DND-41 (cell line): ENCODE results near the gene SLC12A7.

Experiments
- ATAC-seq: fragments of 200-7000 bp; cut with Tn5 transposase; 3 replicates; pipeline ENCODE4 v1.9.1; 2021; ENCODE audit warnings: low read depth; ENCODE audit not compliant: insufficient read depth
- DNase-seq: peaks from one replicate; pipeline ENCODE4 v3.0.0-alpha.2; 2020
- H2AFZ ChIP-seq: 2 replicates; pipeline ENCODE4 v1.6.0; 2012; ENCODE audit warnings: low read depth, low read length
- H3K27ac ChIP-seq: 2 replicates; pipeline ENCODE4 v1.5.1; 2012; ENCODE audit warnings: low read length, inconsistent platforms
- H3K27me3 ChIP-seq: fragments of 200-600 bp; sonication (generic); 2 replicates; pipeline ENCODE4 v1.6.0; 2012; ENCODE audit warnings: low read length, mild to moderate bottlenecking, inconsistent platforms; ENCODE audit not compliant: insufficient read depth, poor library complexity
- H3K36me3 ChIP-seq: 2 replicates; pipeline ENCODE4 v1.5.1; 2012; ENCODE audit warnings: low read length, inconsistent platforms; ENCODE audit not compliant: insufficient read depth
- H3K4me1 ChIP-seq: 2 replicates; pipeline ENCODE4 v1.5.1; 2012; ENCODE audit warnings: mild to moderate bottlenecking, low read length; ENCODE audit not compliant: insufficient read depth
- H3K4me2 ChIP-seq: 2 replicates; pipeline ENCODE4 v1.6.0; 2012; ENCODE audit warnings: mild to moderate bottlenecking, moderate library complexity, low read length, inconsistent platforms; ENCODE audit not compliant: insufficient read depth
- H3K4me3 ChIP-seq, 2 experiments: fragments of 200-600 bp in 1 of 2; shearing (Covaris generic) in 1 of 2; 2 replicates each; pipeline ENCODE4 v1.5.1; 2012 to 2016; ENCODE audit warnings: inconsistent platforms in 2 of 2, low read length in 2 of 2, mild to moderate bottlenecking in 2 of 2, low read depth in 1 of 2, moderate library complexity in 1 of 2
- H3K79me2 ChIP-seq: 2 replicates; pipeline ENCODE4 v1.6.0; 2012; ENCODE audit warnings: low read length, inconsistent platforms; ENCODE audit not compliant: insufficient read depth
- H3K9ac ChIP-seq: 2 replicates; pipeline ENCODE4 v1.6.0; 2012; ENCODE audit warnings: low read depth, mild to moderate bottlenecking, inconsistent platforms, low read length, moderate library complexity
- H3K9me3 ChIP-seq: 2 replicates; pipeline ENCODE4 v1.5.1; 2012; ENCODE audit warnings: low read length, moderate library complexity, mild to moderate bottlenecking, inconsistent platforms; ENCODE audit not compliant: insufficient read depth, severe bottlenecking
- H4K20me1 ChIP-seq: 2 replicates; pipeline ENCODE4 v1.6.0; 2012; ENCODE audit warnings: low read length; ENCODE audit not compliant: insufficient read depth
- EZH2 ChIP-seq: IDR thresholded peaks from 3 replicates; pipeline ENCODE4 v1.6.1; 2012; ENCODE audit warnings: borderline replicate concordance, low read depth, mild to moderate bottlenecking, moderate library complexity, low read length, inconsistent platforms; ENCODE audit not compliant: severe bottlenecking
- TF ChIP-seq, protein P1 (sequence below): IDR thresholded peaks from 2 replicates; pipeline ENCODE4 v1.5.1; 2012; ENCODE audit warnings: borderline replicate concordance, low read length, moderate library complexity, mild to moderate bottlenecking; ENCODE audit not compliant: poor library complexity, severe bottlenecking; ENCODE audit errors: extremely low read depth

The SLC12A7 gene

DNA sequence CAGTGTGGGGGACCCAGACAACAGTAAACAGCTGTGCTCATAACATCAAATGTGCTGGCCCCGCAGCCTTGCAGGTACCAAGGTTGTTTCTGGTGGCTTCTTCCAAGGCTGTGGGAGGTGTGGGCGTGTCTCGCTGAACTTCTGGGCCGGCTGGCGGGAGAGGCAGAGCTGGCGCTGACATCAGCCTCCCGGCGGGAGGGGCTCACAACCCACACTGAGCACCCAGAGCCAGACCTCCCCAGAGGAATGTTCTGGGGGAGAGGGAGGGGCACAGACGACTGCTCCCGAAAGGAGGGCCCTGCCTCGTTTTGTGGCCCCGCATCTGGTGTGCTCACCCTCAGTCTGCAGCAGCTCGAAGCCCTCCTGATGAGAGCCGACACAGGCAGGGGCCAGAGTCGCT is 6.9 kb upstream of the SLC12A7 start:
- no peak overlapping the region for H3K9ac ChIP-seq
- DNase-seq: peak; percentile 43

DNA sequence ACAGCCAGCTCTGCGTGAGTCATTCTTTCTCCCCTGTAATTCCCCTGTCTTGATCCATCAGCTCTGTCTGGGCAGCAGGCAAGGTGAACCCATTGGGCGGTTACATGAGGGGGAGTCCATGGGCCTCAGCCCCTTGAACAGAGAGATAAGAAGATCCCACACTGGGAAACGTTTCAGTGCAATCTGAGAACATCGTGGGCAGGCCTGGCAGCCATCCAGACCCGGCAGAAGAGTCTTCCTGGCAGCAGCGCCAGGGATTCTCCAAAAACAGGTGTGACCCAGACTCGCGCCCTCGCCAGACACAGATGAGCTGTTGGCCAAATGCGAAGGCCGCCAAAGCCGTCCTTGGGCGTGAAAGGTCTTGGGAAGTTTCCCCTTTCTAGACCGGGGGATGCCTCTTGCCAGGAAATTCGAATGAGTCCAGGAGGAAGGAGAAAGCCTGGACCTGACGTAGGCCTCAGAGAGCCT is 6.4 kb upstream of the SLC12A7 start:
- Histone ChIP-seq H2AFZ (no peak overlapping the region), H3K9ac (no peak overlapping the region), H3K9me3 (no peaks in the 10 kb centered on the region), H3K27ac (no peak overlapping the region), H3K4me2 (no peak overlapping the region), H3K4me3 (no peak overlapping the region), H3K4me1 (no peaks in the 10 kb centered on the region), H3K36me3 (no peaks in the 10 kb centered on the region), H3K27me3 (peaks cover 2% of the 10 kb centered on the region), H4K20me1 (no peaks in the 10 kb centered on the region; the same call in 1 of the 2 replicates), H3K79me2 (no peaks in the 10 kb centered on the region)
- ATAC-seq: peak; percentile 27; the same call in 1 of the 3 replicates
- no peak for TF ChIP-seq EZH2
- TF ChIP-seq, protein P1, sequence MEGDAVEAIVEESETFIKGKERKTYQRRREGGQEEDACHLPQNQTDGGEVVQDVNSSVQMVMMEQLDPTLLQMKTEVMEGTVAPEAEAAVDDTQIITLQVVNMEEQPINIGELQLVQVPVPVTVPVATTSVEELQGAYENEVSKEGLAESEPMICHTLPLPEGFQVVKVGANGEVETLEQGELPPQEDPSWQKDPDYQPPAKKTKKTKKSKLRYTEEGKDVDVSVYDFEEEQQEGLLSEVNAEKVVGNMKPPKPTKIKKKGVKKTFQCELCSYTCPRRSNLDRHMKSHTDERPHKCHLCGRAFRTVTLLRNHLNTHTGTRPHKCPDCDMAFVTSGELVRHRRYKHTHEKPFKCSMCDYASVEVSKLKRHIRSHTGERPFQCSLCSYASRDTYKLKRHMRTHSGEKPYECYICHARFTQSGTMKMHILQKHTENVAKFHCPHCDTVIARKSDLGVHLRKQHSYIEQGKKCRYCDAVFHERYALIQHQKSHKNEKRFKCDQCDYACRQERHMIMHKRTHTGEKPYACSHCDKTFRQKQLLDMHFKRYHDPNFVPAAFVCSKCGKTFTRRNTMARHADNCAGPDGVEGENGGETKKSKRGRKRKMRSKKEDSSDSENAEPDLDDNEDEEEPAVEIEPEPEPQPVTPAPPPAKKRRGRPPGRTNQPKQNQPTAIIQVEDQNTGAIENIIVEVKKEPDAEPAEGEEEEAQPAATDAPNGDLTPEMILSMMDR: no peak
- no peak for DNase-seq

More for the DNA sequence above, 6.9 kb upstream of the SLC12A7 start:
- Histone ChIP-seq H3K4me3 (no peak overlapping the region), H3K4me1 (no peaks in the 10 kb centered on the region), H3K27ac (no peak overlapping the region), H2AFZ (no peak overlapping the region), H3K4me2 (no peak overlapping the region), H3K9me3 (no peaks in the 10 kb centered on the region), H3K79me2 (no peaks in the 10 kb centered on the region), H3K36me3 (no peaks in the 10 kb centered on the region), H4K20me1 (no peaks in the 10 kb centered on the region; the same call in 1 of the 2 replicates), H3K27me3 (no peaks in the 10 kb centered on the region)
- peak; percentile 67 for ATAC-seq
- TF ChIP-seq, protein P1: no peak
- no peak for TF ChIP-seq EZH2

DNA sequence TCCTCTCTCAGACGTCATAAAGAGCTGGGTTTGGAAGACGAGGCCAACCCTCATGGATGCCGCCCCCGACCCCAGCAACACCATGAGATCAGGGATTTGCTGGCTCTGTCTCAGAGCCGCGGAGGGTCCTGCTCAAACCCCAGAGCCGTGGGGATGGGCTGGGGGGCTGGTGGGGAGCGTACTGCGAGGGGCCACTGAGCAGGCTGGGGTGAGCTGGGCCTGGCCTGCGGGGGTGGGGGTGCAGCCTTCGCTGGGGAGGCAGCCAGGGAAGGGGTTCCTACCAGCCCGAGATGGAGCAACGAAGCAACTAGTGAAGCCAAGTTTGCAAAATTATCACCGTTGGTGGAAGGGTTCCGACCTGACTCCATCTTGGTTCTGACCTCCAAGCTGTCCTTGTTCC is 5.1 kb upstream of the SLC12A7 start:
- Histone ChIP-seq H3K36me3 (no peaks in the 10 kb centered on the region), H3K4me1 (peaks cover under 1% of the 10 kb centered on the region), H2AFZ (no peak overlapping the region), H4K20me1 (no peaks in the 10 kb centered on the region; the same call in 1 of the 2 replicates), H3K4me2 (no peak overlapping the region), H3K27me3 (peaks cover 10% of the 10 kb centered on the region), H3K4me3 (no peak overlapping the region), H3K27ac (no peak overlapping the region), H3K79me2 (no peaks in the 10 kb centered on the region), H3K9ac (no peak overlapping the region), H3K9me3 (no peaks in the 10 kb centered on the region)
- TF ChIP-seq, protein P1: no peak
- TF ChIP-seq EZH2: no peak
- DNase-seq: no peak
- no peak for ATAC-seq
